Breast epithelium (tissue), 4 donors: ENCODE data around the gene COL8A1. TPM values are rescaled to one million over a fixed set of nuclear protein-coding genes. Genes with fewer than 3 reads are reported as not detected.

Source experiments
- DNase-seq, 2 donors: peaks; one replicate each; pipeline ENCODE4 v3.0.0-alpha.2; 2019; ENCODE audit warnings: low spot score in 2 of 2
- H3K27ac ChIP-seq, 2 donors: fragments of 200-600 bp; sonication (generic) in 1 of 2; one replicate each; pipeline ENCODE4 v1.5.1; 2016 to 2019; ENCODE audit warnings: mild to moderate bottlenecking in 1 of 2
- H3K27me3 ChIP-seq, 2 donors: fragments of 200-600 bp; sonication (generic) in 1 of 2; one replicate each; pipeline versions ENCODE4 v1.5.1 to v1.6.0; 2017 to 2019; ENCODE audit warnings: control low read depth in 1 of 2, mild to moderate bottlenecking in 1 of 2
- H3K36me3 ChIP-seq: fragments of 200-600 bp; one replicate; pipeline ENCODE4 v1.5.1; 2019
- H3K4me1 ChIP-seq, 2 donors: fragments of 200-600 bp; sonication (generic); one replicate each; pipeline ENCODE4 v1.5.1; 2016 to 2019; ENCODE audit warnings: control low read depth in 1 of 2
- H3K4me3 ChIP-seq, 3 donors: fragments of 200-600 bp; sonication (generic); 1 replicate in 2 of 3; 2 replicates in 1 of 3; pipeline ENCODE4 v1.5.1; 2016 to 2019; ENCODE audit warnings: mild to moderate bottlenecking in 3 of 3, moderate library complexity in 2 of 3
- H3K9me3 ChIP-seq, 2 donors: fragments of 200-600 bp; sonication (generic) in 1 of 2; one replicate each; pipeline ENCODE4 v1.5.1; 2016 to 2019; ENCODE audit warnings: control low read depth in 1 of 2
- POLR2A ChIP-seq: fragments of 450-650 bp; IDR thresholded peaks from one replicate; pipeline ENCODE4 v1.6.1; 2016; ENCODE audit warnings: antibody characterized with exemption, mild to moderate bottlenecking, moderate library complexity
- POLR2AphosphoS5 ChIP-seq, 3 donors: sonication (generic); formaldehyde crosslinking; IDR thresholded peaks; one replicate each; pipeline ENCODE4 v1.6.1; 2017; ENCODE audit warnings: antibody characterized with exemption in 3 of 3
- intact Hi-C: fragments of 100-400 bp; cut with DNase I; formaldehyde crosslinking; loops from one replicate; pipeline ENCODE4 v1.15.1; 2023; ENCODE audit warnings: low total_unique reads
- total RNA-seq, 3 donors: library from RNA; depleted of rRNA; stranded (reverse); fragments of >200 nt; gene quantifications; one replicate each; pipeline ENCODE4 v1.1.0, GENCODE V29; 2016
- TF ChIP-seq, protein P1 (sequence below), 3 donors: fragments of 450-650 bp; IDR thresholded peaks; one replicate each; pipeline ENCODE4 v1.5.1; 2016 to 2017; ENCODE audit warnings: antibody characterized with exemption in 3 of 3, mild to moderate bottlenecking in 3 of 3, moderate library complexity in 3 of 3

The COL8A1 gene
- total RNA-seq, 3 donors from 2014 or later, result 9.2 to 43.6 (median 13.6) TPM

DNA sequence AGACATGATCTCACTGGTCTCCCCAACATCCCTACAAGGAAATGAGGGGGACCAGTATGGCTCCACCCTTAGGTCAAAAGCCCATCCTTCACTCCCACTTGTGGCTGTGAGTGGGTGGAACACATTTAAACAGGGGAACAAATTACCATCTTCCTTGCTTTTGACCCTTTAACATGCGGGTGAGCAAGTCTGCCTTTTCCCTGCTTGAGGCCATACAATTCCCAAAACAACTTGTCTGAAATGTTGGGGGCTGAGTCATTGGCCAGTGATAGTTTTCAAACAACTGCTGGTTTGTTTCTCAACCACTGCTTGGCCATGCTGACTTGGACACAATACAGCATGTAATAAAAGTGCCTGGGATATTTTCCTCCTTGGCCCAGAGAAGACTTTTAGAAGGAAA is 39.6 kb downstream of the COL8A1 start:
- Histone ChIP-seq H3K27ac (peak overlapping the region; percentile 27 to 82), H3K4me1 (peaks cover 0 to 7% of the 10 kb centered on the region in 2 donors), H3K36me3 (no peaks in the 10 kb centered on the region), H3K9me3 (no peaks in the 10 kb centered on the region), H3K4me3 (no peak overlapping the region), H3K27me3 (no peaks in the 10 kb centered on the region)
- peak in 2 of 3 donors; percentile 23 to 40 for TF ChIP-seq POLR2AphosphoS5 (IDR thresholded peaks at IDR 0.05)
- no peak for TF ChIP-seq POLR2A
- TF ChIP-seq, protein P1, sequence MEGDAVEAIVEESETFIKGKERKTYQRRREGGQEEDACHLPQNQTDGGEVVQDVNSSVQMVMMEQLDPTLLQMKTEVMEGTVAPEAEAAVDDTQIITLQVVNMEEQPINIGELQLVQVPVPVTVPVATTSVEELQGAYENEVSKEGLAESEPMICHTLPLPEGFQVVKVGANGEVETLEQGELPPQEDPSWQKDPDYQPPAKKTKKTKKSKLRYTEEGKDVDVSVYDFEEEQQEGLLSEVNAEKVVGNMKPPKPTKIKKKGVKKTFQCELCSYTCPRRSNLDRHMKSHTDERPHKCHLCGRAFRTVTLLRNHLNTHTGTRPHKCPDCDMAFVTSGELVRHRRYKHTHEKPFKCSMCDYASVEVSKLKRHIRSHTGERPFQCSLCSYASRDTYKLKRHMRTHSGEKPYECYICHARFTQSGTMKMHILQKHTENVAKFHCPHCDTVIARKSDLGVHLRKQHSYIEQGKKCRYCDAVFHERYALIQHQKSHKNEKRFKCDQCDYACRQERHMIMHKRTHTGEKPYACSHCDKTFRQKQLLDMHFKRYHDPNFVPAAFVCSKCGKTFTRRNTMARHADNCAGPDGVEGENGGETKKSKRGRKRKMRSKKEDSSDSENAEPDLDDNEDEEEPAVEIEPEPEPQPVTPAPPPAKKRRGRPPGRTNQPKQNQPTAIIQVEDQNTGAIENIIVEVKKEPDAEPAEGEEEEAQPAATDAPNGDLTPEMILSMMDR (IDR thresholded peaks at IDR 0.05), result no peak
- intact Hi-C loops, result no loop called here
- peak in 1 of 2 donors; percentile 45 for DNase-seq

DNA sequence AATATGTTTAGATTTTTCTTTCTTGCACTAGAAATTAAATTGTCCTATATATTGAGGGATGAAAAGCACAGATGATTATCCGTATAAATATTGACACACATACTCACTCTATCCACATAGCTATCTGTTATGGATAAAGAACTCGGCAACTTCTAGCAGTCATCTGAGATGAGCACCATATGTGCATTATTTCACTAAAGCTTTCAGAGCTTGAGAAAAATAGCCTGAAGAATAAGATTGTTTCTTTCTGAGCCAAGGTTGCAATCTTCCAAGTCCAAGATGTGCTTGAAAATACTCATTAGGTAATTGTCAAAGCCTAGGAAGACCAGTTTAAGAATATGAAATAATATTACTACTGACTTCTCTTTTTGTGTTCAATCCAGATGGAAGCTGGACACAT is 40.5 kb downstream of the COL8A1 start:
- Histone ChIP-seq H3K4me3 (no peak overlapping the region), H3K4me1 (peaks cover 0 to 7% of the 10 kb centered on the region in 2 donors), H3K36me3 (no peaks in the 10 kb centered on the region), H3K9me3 (no peaks in the 10 kb centered on the region), H3K27ac (no peak overlapping the region), H3K27me3 (no peaks in the 10 kb centered on the region)
- TF ChIP-seq POLR2AphosphoS5 (IDR thresholded peaks at IDR 0.05), result no peak
- TF ChIP-seq, protein P1 (IDR thresholded peaks at IDR 0.05), result no peak
- no peak for TF ChIP-seq POLR2A
- no peak for DNase-seq
- intact Hi-C loops, result no loop called here

DNA sequence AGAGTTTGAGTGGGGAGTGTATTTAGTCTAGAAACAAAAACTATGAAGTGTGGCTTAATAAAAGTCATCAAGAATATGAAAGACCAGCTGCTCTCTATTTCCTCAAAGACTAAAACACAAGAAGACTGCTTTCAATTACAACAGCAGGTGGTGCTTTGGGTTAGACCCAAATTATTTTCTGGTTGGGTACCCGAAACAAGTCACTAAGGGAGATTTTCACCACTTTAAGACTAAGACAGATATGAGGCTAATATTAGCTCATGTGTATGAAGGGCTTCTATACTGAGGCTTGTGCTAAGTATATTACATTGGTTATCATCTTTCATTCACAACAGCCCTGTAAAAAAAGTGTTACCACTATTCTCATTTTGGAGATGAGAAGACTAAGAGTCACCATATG is 43.1 kb downstream of the COL8A1 start:
- peaks cover 0 to 7% of the 10 kb centered on the region in 2 donors for H3K4me1 ChIP-seq
- TF ChIP-seq POLR2AphosphoS5 (IDR thresholded peaks at IDR 0.05) (no peak), POLR2A (no peak)
- TF ChIP-seq, protein P1 (IDR thresholded peaks at IDR 0.05), result no peak
- no peaks in the 10 kb centered on the region for H3K9me3 ChIP-seq
- no peak for DNase-seq
- H3K4me3 ChIP-seq, result no peak overlapping the region
- intact Hi-C loops, result no loop called here
- no peaks in the 10 kb centered on the region for H3K36me3 ChIP-seq
- no peak overlapping the region for H3K27ac ChIP-seq
- H3K27me3 ChIP-seq, result no peaks in the 10 kb centered on the region

DNA sequence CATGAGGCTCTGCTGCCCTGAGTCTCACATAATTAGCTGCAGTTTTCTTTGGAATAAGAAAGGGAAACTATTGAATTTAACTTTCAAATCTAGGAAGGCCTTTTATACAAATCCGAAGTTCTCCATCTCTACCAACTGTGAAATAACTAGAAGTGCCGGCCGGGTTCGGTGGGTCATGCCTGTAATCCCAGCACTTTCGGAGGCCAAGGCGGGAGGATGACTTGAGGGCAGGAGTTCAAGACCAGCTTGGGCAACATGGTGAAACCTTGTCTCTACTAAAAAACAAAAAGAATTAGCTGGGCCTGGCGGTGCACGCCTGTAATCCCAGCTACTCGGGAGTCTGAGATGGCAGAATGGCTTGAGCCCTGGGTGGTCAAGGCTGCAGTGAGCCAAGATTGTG is 43.6 kb downstream of the COL8A1 start:
- intact Hi-C loops, result no loop called here

DNA sequence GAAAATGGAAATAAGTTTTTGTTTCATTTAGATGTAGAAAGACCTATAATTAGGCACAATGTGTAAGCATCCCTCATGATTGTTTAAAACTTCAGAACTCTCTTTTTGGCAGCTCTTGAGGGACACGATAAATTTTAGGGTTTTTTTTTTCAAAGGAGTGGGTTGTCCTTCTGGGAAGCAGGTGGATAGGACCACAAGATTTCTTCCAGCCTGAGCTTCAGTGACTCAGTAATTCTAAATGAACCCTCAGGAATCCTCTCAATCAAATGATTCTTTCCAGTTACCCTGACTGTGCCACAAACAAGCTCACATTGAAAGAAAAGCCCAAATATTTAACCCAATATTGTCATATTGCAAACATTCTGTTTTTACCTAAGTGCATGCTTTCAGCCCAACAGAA is 45.1 kb downstream of the COL8A1 start:
- Histone ChIP-seq H3K36me3 (no peaks in the 10 kb centered on the region), H3K4me1 (peaks cover 0 to 5% of the 10 kb centered on the region in 2 donors), H3K27ac (no peak overlapping the region), H3K4me3 (no peak overlapping the region), H3K9me3 (no peaks in the 10 kb centered on the region), H3K27me3 (no peaks in the 10 kb centered on the region)
- intact Hi-C loops, result no loop called here
- no peak for DNase-seq
- TF ChIP-seq POLR2A (no peak), POLR2AphosphoS5 (IDR thresholded peaks at IDR 0.05) (no peak)
- TF ChIP-seq, protein P1 (IDR thresholded peaks at IDR 0.05), result no peak

More for the DNA sequence above, 43.6 kb downstream of the COL8A1 start:
- no peak for DNase-seq
- H3K27me3 ChIP-seq, result no peaks in the 10 kb centered on the region
- H3K4me3 ChIP-seq, result no peak overlapping the region
- H3K27ac ChIP-seq, result no peak overlapping the region
- H3K9me3 ChIP-seq, result no peaks in the 10 kb centered on the region
- peaks cover 0 to 7% of the 10 kb centered on the region in 2 donors for H3K4me1 ChIP-seq
- TF ChIP-seq POLR2A, result no peak
- TF ChIP-seq POLR2AphosphoS5 (IDR thresholded peaks at IDR 0.05), result no peak
- TF ChIP-seq, protein P1 (IDR thresholded peaks at IDR 0.05), result no peak
- no peaks in the 10 kb centered on the region for H3K36me3 ChIP-seq
